OCI-LY1 (cell line): ENCODE measurements around the gene TMEM119.

Experiments used
- H2AFZ ChIP-seq: fragments of 200-600 bp; sonication (generic), shearing (Covaris generic); 2 replicates; pipeline ENCODE4 v1.6.0; 2014; ENCODE audit warnings: antibody characterized with exemption, mild to moderate bottlenecking, low read length
- H3F3A ChIP-seq: fragments of 200-600 bp; sonication (generic), shearing (Covaris generic); 2 replicates; pipeline ENCODE4 v1.6.0; 2014; ENCODE audit warnings: mild to moderate bottlenecking, antibody characterized with exemption, low read length, moderate library complexity; ENCODE audit not compliant: insufficient read depth
- H3K27ac ChIP-seq: fragments of 200-600 bp; sonication (generic); 2 replicates; pipeline ENCODE4 v1.5.1; 2014; ENCODE audit warnings: low read length, mixed run types, mild to moderate bottlenecking, low read depth; ENCODE audit not compliant: poor library complexity, severe bottlenecking
- H3K27me3 ChIP-seq: fragments of 200-600 bp; sonication (generic); 2 replicates; pipeline ENCODE4 v1.6.0; 2014; ENCODE audit warnings: antibody characterized with exemption, mild to moderate bottlenecking, low read length, moderate library complexity; ENCODE audit not compliant: insufficient read depth
- H3K36me3 ChIP-seq: fragments of 200-600 bp; sonication (generic); 2 replicates; pipeline ENCODE4 v1.6.1; 2014; ENCODE audit warnings: mild to moderate bottlenecking, antibody characterized with exemption, low read length, moderate library complexity, mixed read lengths; ENCODE audit not compliant: insufficient read depth
- H3K4me1 ChIP-seq: fragments of 200-600 bp; sonication (generic); 2 replicates; pipeline ENCODE4 v1.5.1; 2014; ENCODE audit warnings: mild to moderate bottlenecking, low read length, moderate library complexity; ENCODE audit not compliant: insufficient read depth, severe bottlenecking
- H3K4me2 ChIP-seq: fragments of 200-600 bp; sonication (generic), shearing (Covaris generic); 2 replicates; pipeline ENCODE4 v1.6.1; 2014; ENCODE audit warnings: low read length
- H3K4me3 ChIP-seq: fragments of 200-600 bp; sonication (generic); 2 replicates; pipeline ENCODE4 v1.5.1; 2014; ENCODE audit warnings: low read length, low read depth, mild to moderate bottlenecking, mixed read lengths; ENCODE audit not compliant: poor library complexity, severe bottlenecking
- H3K79me2 ChIP-seq: fragments of 200-600 bp; shearing (Covaris generic); 2 replicates; pipeline ENCODE4 v1.6.1; 2016; ENCODE audit warnings: mixed run types, low read length, mixed read lengths; ENCODE audit not compliant: insufficient read depth
- H3K9ac ChIP-seq: fragments of 200-600 bp; sonication (generic), shearing (Covaris generic); 2 replicates; pipeline ENCODE4 v1.6.1; 2014; ENCODE audit warnings: mild to moderate bottlenecking, low read length, mixed read lengths
- H3K9me2 ChIP-seq: fragments of 200-600 bp; sonication (generic), shearing (Covaris generic); 2 replicates; pipeline ENCODE4 v1.6.1; 2014; ENCODE audit warnings: low read depth, mild to moderate bottlenecking, low read length, mixed read lengths
- H3K9me3 ChIP-seq: fragments of 200-600 bp; shearing (Covaris generic); 2 replicates; pipeline ENCODE4 v1.6.1; 2014; ENCODE audit warnings: low read length, mixed read lengths
- H4K20me1 ChIP-seq: fragments of 200-600 bp; sonication (generic), shearing (Covaris generic); 2 replicates; pipeline ENCODE4 v1.6.0; 2016; ENCODE audit warnings: mild to moderate bottlenecking, low read length; ENCODE audit not compliant: insufficient read depth
- EZH2 ChIP-seq: fragments of 200-600 bp; sonication (generic), shearing (Covaris generic); IDR thresholded peaks from 2 replicates; pipeline ENCODE4 v1.8.0; 2017; ENCODE audit warnings: borderline replicate concordance, mixed run types, mild to moderate bottlenecking, antibody characterized with exemption, low read length, moderate library complexity, mixed read lengths
- TF ChIP-seq, protein P1 (sequence below): fragments of 200-600 bp; sonication (generic), shearing (Covaris generic); IDR thresholded peaks from 2 replicates; pipeline ENCODE4 v1.5.1; 2017; ENCODE audit warnings: mild to moderate bottlenecking, antibody characterized with exemption, low read length, moderate library complexity, mixed read lengths

The TMEM119 gene

DNA sequence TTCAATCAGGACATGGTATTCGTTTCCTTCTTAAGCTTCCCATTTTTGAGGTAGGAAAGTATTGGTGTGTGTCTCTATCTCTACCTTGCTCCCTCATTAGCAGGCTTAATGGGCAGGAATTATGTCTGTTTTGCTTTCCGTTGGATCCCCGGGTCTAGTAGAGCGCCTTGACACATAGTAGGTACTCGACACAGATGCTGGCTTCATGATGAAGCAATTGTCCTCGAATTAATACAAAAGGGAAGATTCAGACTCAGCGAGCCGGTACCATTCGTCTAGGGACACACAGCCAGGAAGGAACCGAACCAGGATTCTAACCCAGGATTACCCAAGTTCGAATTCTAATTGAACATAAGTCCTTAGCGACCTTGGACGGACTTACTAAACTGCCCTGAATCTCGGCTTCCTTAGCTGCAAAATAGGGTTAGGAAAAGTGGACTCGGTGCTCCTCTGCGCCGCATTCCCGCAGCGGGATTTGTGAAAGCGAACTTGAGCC is 36.0 kb downstream of the TMEM119 start:
- no peak overlapping the region for H2AFZ ChIP-seq
- H3K4me1 ChIP-seq: peaks cover 67% of the 10 kb centered on the region
- H3K4me3 ChIP-seq: peak overlapping the region; percentile 79
- no peaks in the 10 kb centered on the region for H3K27me3 ChIP-seq
- peaks cover 31% of the 10 kb centered on the region for H3K79me2 ChIP-seq
- H3K9me3 ChIP-seq: no peaks in the 10 kb centered on the region
- H3K36me3 ChIP-seq: peaks cover 31% of the 10 kb centered on the region; the same call in 1 of the 2 replicates
- H3K4me2 ChIP-seq: peak overlapping the region; percentile 84
- H4K20me1 ChIP-seq: no peaks in the 10 kb centered on the region
- H3K27ac ChIP-seq: peak overlapping the region; percentile 79
- no peaks in the 10 kb centered on the region for H3K9me2 ChIP-seq
- no peaks in the 10 kb centered on the region for H3F3A ChIP-seq
- TF ChIP-seq, protein P1, sequence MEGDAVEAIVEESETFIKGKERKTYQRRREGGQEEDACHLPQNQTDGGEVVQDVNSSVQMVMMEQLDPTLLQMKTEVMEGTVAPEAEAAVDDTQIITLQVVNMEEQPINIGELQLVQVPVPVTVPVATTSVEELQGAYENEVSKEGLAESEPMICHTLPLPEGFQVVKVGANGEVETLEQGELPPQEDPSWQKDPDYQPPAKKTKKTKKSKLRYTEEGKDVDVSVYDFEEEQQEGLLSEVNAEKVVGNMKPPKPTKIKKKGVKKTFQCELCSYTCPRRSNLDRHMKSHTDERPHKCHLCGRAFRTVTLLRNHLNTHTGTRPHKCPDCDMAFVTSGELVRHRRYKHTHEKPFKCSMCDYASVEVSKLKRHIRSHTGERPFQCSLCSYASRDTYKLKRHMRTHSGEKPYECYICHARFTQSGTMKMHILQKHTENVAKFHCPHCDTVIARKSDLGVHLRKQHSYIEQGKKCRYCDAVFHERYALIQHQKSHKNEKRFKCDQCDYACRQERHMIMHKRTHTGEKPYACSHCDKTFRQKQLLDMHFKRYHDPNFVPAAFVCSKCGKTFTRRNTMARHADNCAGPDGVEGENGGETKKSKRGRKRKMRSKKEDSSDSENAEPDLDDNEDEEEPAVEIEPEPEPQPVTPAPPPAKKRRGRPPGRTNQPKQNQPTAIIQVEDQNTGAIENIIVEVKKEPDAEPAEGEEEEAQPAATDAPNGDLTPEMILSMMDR: no peak
- TF ChIP-seq EZH2: no peak
- H3K9ac ChIP-seq: peak overlapping the region; percentile 82

DNA sequence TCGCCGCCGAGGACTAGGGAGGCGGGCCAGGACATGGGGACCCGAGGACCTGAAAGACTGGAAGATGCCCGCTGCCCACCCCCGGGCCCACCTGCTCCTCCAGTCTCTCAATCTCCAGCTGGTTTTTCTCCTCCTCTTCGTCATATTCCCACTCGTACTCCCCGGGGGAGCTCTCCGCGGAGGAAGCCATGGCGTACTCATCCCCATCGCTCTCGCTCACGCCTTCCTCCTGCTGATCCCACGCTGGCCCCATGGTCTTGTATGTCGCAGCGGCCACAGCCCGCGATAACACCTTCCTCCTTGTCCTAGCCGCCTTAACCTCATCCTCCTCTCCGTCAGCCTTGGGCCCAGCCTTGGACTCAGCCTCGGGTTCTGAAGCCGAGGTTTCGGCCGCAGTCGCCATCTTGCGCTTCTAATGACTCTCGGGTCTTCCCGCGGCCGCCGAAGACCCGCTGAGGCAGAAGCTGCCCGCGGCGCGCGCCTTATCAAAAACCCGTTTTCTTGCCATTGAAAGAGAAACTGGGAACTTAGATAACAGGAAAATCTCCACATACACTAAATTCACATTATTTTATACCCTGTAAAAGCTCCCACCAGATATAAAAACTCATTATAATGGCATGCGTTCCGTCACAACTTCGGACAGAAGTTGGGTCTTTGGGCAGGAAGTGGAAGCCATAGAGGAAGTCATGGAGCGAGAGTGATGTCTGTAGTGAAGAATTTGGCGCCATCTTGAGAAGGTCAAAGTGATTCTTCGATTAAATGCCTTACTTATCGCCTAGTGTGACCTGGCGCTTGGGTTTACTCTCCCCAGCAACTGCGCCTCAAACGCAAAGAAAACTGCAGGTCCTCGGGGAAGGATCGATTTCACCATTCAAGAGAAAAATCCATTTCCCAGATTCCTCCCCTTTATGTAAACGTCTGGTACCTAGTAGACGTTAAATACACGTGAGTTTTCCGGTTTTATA is 36.8 kb downstream of the TMEM119 start, which contains the start of gene SART3:
SART3 (minus strand) TSS at position 422 of the 968 bp plus-strand sequence; CDS start at position 403, 19 bp downstream.
- no peaks in the 10 kb centered on the region for H3K9me3 ChIP-seq

DNA sequence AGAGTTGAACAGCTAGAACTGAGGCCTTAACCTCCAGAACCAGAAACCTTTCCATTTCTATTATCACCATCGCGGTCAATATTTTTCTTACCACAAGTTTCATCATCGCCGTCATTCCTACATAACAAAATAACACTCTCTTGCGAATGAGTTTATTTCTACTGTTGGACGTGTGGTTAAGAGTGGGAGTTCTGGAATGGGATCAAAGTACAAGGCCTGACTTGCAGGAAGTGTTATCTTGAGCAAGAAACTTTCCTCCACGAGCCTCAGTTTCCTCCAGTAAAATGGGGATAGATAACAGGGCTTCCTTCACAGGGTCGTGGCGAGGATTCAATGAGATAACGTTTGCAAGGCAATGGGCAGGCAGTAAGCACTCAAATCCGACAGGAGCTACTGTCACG is 37.6 kb downstream of the TMEM119 start:
- H3K27me3 ChIP-seq: no peaks in the 10 kb centered on the region
- TF ChIP-seq EZH2: no peak
- TF ChIP-seq, protein P1: no peak
- H3F3A ChIP-seq: no peaks in the 10 kb centered on the region
- peak overlapping the region; percentile 82 for H3K9ac ChIP-seq
- no peaks in the 10 kb centered on the region for H3K9me2 ChIP-seq
- H2AFZ ChIP-seq: no peak overlapping the region
- H3K27ac ChIP-seq: no peak overlapping the region
- peak overlapping the region; percentile 79 for H3K4me3 ChIP-seq
- no peaks in the 10 kb centered on the region for H3K9me3 ChIP-seq
- no peaks in the 10 kb centered on the region for H4K20me1 ChIP-seq
- peak overlapping the region; percentile 84 for H3K4me2 ChIP-seq
- H3K79me2 ChIP-seq: peaks cover 45% of the 10 kb centered on the region
- peaks cover 27% of the 10 kb centered on the region; the same call in 1 of the 2 replicates for H3K36me3 ChIP-seq
- H3K4me1 ChIP-seq: peaks cover 53% of the 10 kb centered on the region

More for the DNA sequence above, 36.8 kb downstream of the TMEM119 start, which contains the start of gene SART3:
- Histone ChIP-seq H3K4me2 (peak within 1 kb of the TSS; percentile 84), H2AFZ (no peak within 1 kb of the TSS), H3K27me3 (no peaks in the 10 kb centered on the region), H3K4me3 (peak within 1 kb of the TSS; percentile 79), H3K9me2 (no peaks in the 10 kb centered on the region), H3K27ac (peak within 1 kb of the TSS; percentile 79), H3K36me3 (peaks cover 30% of the 10 kb centered on the region; the same call in 1 of the 2 replicates), H3K4me1 (peaks cover 60% of the 10 kb centered on the region), H3K79me2 (peaks cover 39% of the 10 kb centered on the region), H3F3A (no peaks in the 10 kb centered on the region), H3K9ac (peak within 1 kb of the TSS; percentile 82), H4K20me1 (no peaks in the 10 kb centered on the region)
- TF ChIP-seq, protein P1: no peak
- TF ChIP-seq EZH2: no peak
